HepG2 (cell line): ENCODE data around the gene AP4M1. TPM values are rescaled to one million over a fixed set of nuclear protein-coding genes. Genes with fewer than 3 reads are reported as not detected.

Experiments used
- ATAC-seq: fragments of 200-7000 bp; cut with Tn5 transposase; 3 replicates; pipeline ENCODE4 v1.9.1; 2020; ENCODE audit warnings: mild to moderate bottlenecking, moderate library complexity
- BruUV-seq: library from RNA; stranded (reverse); fragments of 400-500 nt; replicated peaks from 2 replicates; lab custom pipeline; 2021; lab: Mats Ljungman, UMichigan
- CTCF ChIA-PET: fragments of 300-600 bp; formaldehyde crosslinking; extraction: SDS; loops from one replicate; lab custom pipeline; 2021; ENCODE audit warnings: low total read pairs, inconsistent platforms, low intra/inter-chr PET ratio; lab: Yijun Ruan, JAX
- POLR2A ChIA-PET: fragments of 350-600 bp; sonication (Branson Sonifier 250); formaldehyde crosslinking; loops from one replicate; lab custom pipeline; 2020; ENCODE audit warnings: antibody characterized with exemption, inconsistent platforms; lab: Yijun Ruan, JAX
- DNase-seq: peaks from one replicate; pipeline ENCODE4 v3.0.0-alpha.2; 2015; ENCODE audit warnings: low spot score
- FAIRE-seq: peaks from 3 replicates; lab custom pipeline; 2011; peaks lifted over from hg19 to GRCh38; lab: Jason Lieb, UNC
- H2AFZ ChIP-seq: one replicate; pipeline ENCODE4 v1.6.1; 2011; ENCODE audit warnings: low read length, inconsistent platforms
- H3K27ac ChIP-seq: fragments of 300-600 bp; 3 replicates; pipeline ENCODE4 v1.8.0; 2011; ENCODE audit warnings: mixed run types, mild to moderate bottlenecking, mixed read lengths, low read length, inconsistent platforms; ENCODE audit not compliant: insufficient read depth; ENCODE audit errors: extremely low read length
- H3K27me3 ChIP-seq, 2 experiments: fragments of 200-600 bp in 1 of 2; 2 replicates in 1 of 2; 3 replicates in 1 of 2; pipeline versions ENCODE4 v1.6.0 to v1.8.0; 2011; ENCODE audit warnings: low read length in 2 of 2, mild to moderate bottlenecking in 2 of 2, moderate library complexity in 2 of 2, inconsistent platforms in 1 of 2; ENCODE audit not compliant: insufficient read depth in 2 of 2, control insufficient read depth in 1 of 2
- H3K36me3 ChIP-seq, 2 experiments: fragments of 200-600 bp in 1 of 2; replicated peaks in 1 of 2; 2 replicates in 1 of 2; 3 replicates in 1 of 2; pipeline versions ENCODE4 v1.5.1 to v1.8.0; 2011; ENCODE audit warnings: low read length in 2 of 2, inconsistent platforms in 1 of 2; ENCODE audit not compliant: insufficient read depth in 2 of 2, control insufficient read depth in 1 of 2
- H3K4me1 ChIP-seq: 2 replicates; pipeline ENCODE4 v1.5.1; 2012; ENCODE audit warnings: low read length, inconsistent platforms; ENCODE audit not compliant: insufficient read depth
- H3K4me2 ChIP-seq: 2 replicates; pipeline ENCODE4 v1.6.0; 2011; ENCODE audit warnings: low read depth, low read length, inconsistent platforms
- H3K4me3 ChIP-seq, 3 experiments: fragments of 200-600 bp in 1 of 3; sonication (generic), shearing (Covaris generic) in 1 of 3; replicated peaks in 1 of 3; 2 replicates each; pipeline ENCODE4 v1.5.1; 2011 to 2016; ENCODE audit warnings: low read length in 3 of 3, inconsistent platforms in 2 of 3, low read depth in 2 of 3, mild to moderate bottlenecking in 2 of 3, control low read depth in 1 of 3, mixed read lengths in 1 of 3; ENCODE audit not compliant: insufficient read depth in 1 of 3
- H3K79me2 ChIP-seq: one replicate; pipeline ENCODE4 v1.6.1; 2011; ENCODE audit warnings: low read length, inconsistent platforms; ENCODE audit not compliant: insufficient read depth
- H3K9ac ChIP-seq: 2 replicates; pipeline ENCODE4 v1.6.0; 2011; ENCODE audit warnings: mild to moderate bottlenecking, low read depth, low read length, inconsistent platforms; ENCODE audit not compliant: insufficient read depth
- H3K9me3 ChIP-seq: 2 replicates; pipeline ENCODE4 v1.5.1; 2012; ENCODE audit warnings: mild to moderate bottlenecking, low read length
- H4K20me1 ChIP-seq: 2 replicates; pipeline ENCODE4 v1.6.0; 2011; ENCODE audit warnings: inconsistent platforms, mild to moderate bottlenecking, low read length, moderate library complexity; ENCODE audit not compliant: insufficient read depth
- ATF7 ChIP-seq, 2 experiments: fragments of 450-650 bp in 1 of 2; sonication (generic) in 1 of 2; formaldehyde crosslinking in 1 of 2; IDR thresholded peaks; 2 replicates each; pipeline versions ENCODE4 v1.4.0 to v1.6.1; 2016 to 2020; ENCODE audit warnings: antibody characterized with exemption in 1 of 2, mild to moderate bottlenecking in 1 of 2, missing genetic modification reagents in 1 of 2
- CBFB ChIP-seq: sonication (generic); formaldehyde crosslinking; IDR thresholded peaks from 2 replicates; pipeline ENCODE4 v1.4.0; 2020; ENCODE audit warnings: missing genetic modification reagents
- CENPT ChIP-seq: sonication (generic); formaldehyde crosslinking; IDR thresholded peaks from 2 replicates; pipeline ENCODE4 v1.8.0; 2022; ENCODE audit warnings: low read depth, mild to moderate bottlenecking, moderate library complexity, missing genetic modification reagents
- CREB3 ChIP-seq: sonication (generic); formaldehyde crosslinking; IDR thresholded peaks from 2 replicates; pipeline ENCODE4 v1.5.0; 2020; ENCODE audit warnings: missing genetic modification reagents
- GFI1 ChIP-seq: sonication (generic); formaldehyde crosslinking; IDR thresholded peaks from 2 replicates; pipeline ENCODE4 v1.5.0; 2020; ENCODE audit warnings: missing genetic modification reagents, mild to moderate bottlenecking, borderline replicate concordance
- HDAC6 ChIP-seq: fragments of 200-600 bp; sonication (generic); IDR thresholded peaks from 2 replicates; pipeline ENCODE4 v1.7.0; 2017; ENCODE audit warnings: mild to moderate bottlenecking, antibody characterized with exemption, low read length, low read depth
- HMGXB3 ChIP-seq: sonication (generic); formaldehyde crosslinking; IDR thresholded peaks from 2 replicates; pipeline ENCODE4 v1.4.0; 2020; ENCODE audit warnings: missing genetic modification reagents, borderline replicate concordance
- IKZF4 ChIP-seq: sonication (generic); formaldehyde crosslinking; IDR thresholded peaks from 2 replicates; pipeline ENCODE4 v1.5.1; 2020; ENCODE audit warnings: borderline replicate concordance, mild to moderate bottlenecking, low read depth, missing genetic modification reagents; ENCODE audit errors: not compliant biosample characterization
- MIER2 ChIP-seq: IDR thresholded peaks from 2 replicates; pipeline ENCODE4 v1.6.1; 2016; ENCODE audit warnings: missing biosample characterization, missing genetic modification reagents
- RELA ChIP-seq: sonication (generic); formaldehyde crosslinking; IDR thresholded peaks from 2 replicates; pipeline ENCODE4 v1.4.0; 2020; ENCODE audit warnings: missing genetic modification reagents
- ZNF207 ChIP-seq: fragments of 450-650 bp; IDR thresholded peaks from 2 replicates; pipeline ENCODE4 v1.6.1; 2016; ENCODE audit warnings: antibody characterized with exemption, borderline replicate concordance
- ZNF256 ChIP-seq: sonication (generic); formaldehyde crosslinking; conservative IDR thresholded peaks from 2 replicates; pipeline ENCODE4 v1.4.0; 2020; ENCODE audit warnings: missing genetic modification reagents
- ZNF562 ChIP-seq: sonication (generic); formaldehyde crosslinking; IDR thresholded peaks from 2 replicates; pipeline ENCODE4 v1.8.0; 2022; ENCODE audit warnings: missing genetic modification reagents, borderline replicate concordance
- ZNF782 ChIP-seq: sonication (generic); formaldehyde crosslinking; IDR thresholded peaks from 2 replicates; pipeline ENCODE4 v1.4.0; 2020; ENCODE audit warnings: missing genetic modification reagents, mild to moderate bottlenecking, borderline replicate concordance
- ZNF883 ChIP-seq: sonication (generic); formaldehyde crosslinking; IDR thresholded peaks from 2 replicates; pipeline ENCODE4 v1.5.1; 2020; ENCODE audit warnings: mild to moderate bottlenecking, missing genetic modification reagents; ENCODE audit errors: not compliant biosample characterization
- WGBS: methylation state at CpG from one replicate; pipeline ENCODE4 v1.1.6; 2017; ENCODE audit warnings: low lambda C conversion rate; 5-methylcytosine and 5-hydroxymethylcytosine counted together
- in situ Hi-C: cut with HindIII; loops from 2 replicates; pipeline ENCODE4 v1.10.0; 2017; ENCODE audit warnings: low pct_unique_long_range_greater_than_20kb; ENCODE audit not compliant: extremely low pct_ligation_motif_present
- intact Hi-C: fragments of 100-400 bp; cut with micrococcal nuclease; formaldehyde crosslinking; loops from one replicate; pipeline ENCODE4 v1.10.0; 2022; ENCODE audit not compliant: unreplicated experiment
- polyA plus RNA-seq, 8 experiments: library from polyadenylated mRNA; depleted of rRNA in 3 of 8; stranded (reverse) in 7 of 8; unstranded in 1 of 8; fragments of >200 nt; fragmentation: Illumina TruSeq in 4 of 8; extraction: Trizol in 4 of 8; gene quantifications; 2 replicates each; pipeline versions ENCODE4 v1.2.1 to v1.2.3, GENCODE V29; 2011 to 2016; ENCODE audit warnings: low read depth in 4 of 8, missing spikeins in 1 of 8, mixed read lengths in 1 of 8; ENCODE audit not compliant: insufficient read depth in 1 of 8
- total RNA-seq, 5 experiments: library from RNA; depleted of rRNA; stranded (reverse); fragments of >200 nt; fragmentation: Illumina TruSeq; extraction: Trizol; gene quantifications; 2 replicates each; pipeline ENCODE4 v1.2.3, GENCODE V29; 2016; ENCODE audit warnings: low read depth in 1 of 5

AP4M1 gene
- total and polyA plus RNA-seq, 2 of the 13 experiments (the other 11 are each of a cell fraction or from before 2014, with no cell fraction given): 6.3 to 9.7 TPM

GRCh38 chr7:100111914-100112313 is 10.5 kb downstream of the AP4M1 start (continued):
- no peak for TF ChIP-seq HDAC6
- no peak for TF ChIP-seq ZNF207
- no peak for TF ChIP-seq MIER2 (CRISPR knock-in tag)

GRCh38 chr7:100115026-100115425 is 13.6 kb downstream of the AP4M1 start:
- POLR2A ChIA-PET: no interaction called here
- Histone ChIP-seq H3K79me2 (peaks cover 8% of the 10 kb centered on the region), H3K4me1 (peaks cover 29% of the 10 kb centered on the region), H3K27me3 (no peaks in the 10 kb centered on the region; a peak in 1 of 5 replicates), H3K4me2 (no peak overlapping the region), H2AFZ (no peak overlapping the region), H3K36me3 (peaks cover 4 to 19% of the 10 kb centered on the region in 2 experiments; a peak in 3 of 5 replicates), H3K4me3 (no peak overlapping the region), H3K9me3 (no peaks in the 10 kb centered on the region), H3K9ac (no peak overlapping the region), H4K20me1 (no peaks in the 10 kb centered on the region), H3K27ac (no peak overlapping the region)
- 97% methylated on average over 7 of the region's 7 CpGs for WGBS
- intact Hi-C loops (no loop called here), in situ Hi-C loops (no loop called here)
- CTCF ChIA-PET: no interaction called here
- no peak for TF ChIP-seq CENPT
- TF ChIP-seq RELA (CRISPR knock-in tag): no peak
- no peak for TF ChIP-seq ZNF782 (CRISPR knock-in tag)
- TF ChIP-seq CREB3 (CRISPR knock-in tag): no peak
- no peak for TF ChIP-seq IKZF4
- TF ChIP-seq CBFB (CRISPR knock-in tag): no peak
- no peak for TF ChIP-seq ZNF256 (CRISPR knock-in tag)
- no peak for TF ChIP-seq GFI1 (CRISPR knock-in tag)
- no peak for TF ChIP-seq HMGXB3
- no peak for TF ChIP-seq ATF7 (IDR thresholded peaks at IDR 0.05)
- TF ChIP-seq ATF7 (CRISPR knock-in tag; IDR thresholded peaks at IDR 0.05): no peak
- TF ChIP-seq ZNF562 (CRISPR knock-in tag): no peak
- no peak for TF ChIP-seq ZNF883
- FAIRE-seq (no peak), ATAC-seq (no peak), DNase-seq (no peak)
- BruUV-seq: no TSS peak
